Activated T-cell treated with anti-CD3 and anti-CD28 coated beads for 48 hours (primary cell): ENCODE results near the gene SUGCT.
"Not testable (repeated sequence)": the region's sequence is repeated elsewhere in the genome, so short reads cannot be mapped to it uniquely, and the experiment has no call there.

ENCODE experiments used
- DNase-seq: peaks from one replicate; pipeline ENCODE4 v3.0.0-alpha.2; 2020; ENCODE audit warnings: low read depth

The SUGCT gene

GRCh38 chr7:40139891-40140290 lies 5.1 kb downstream of the SUGCT start:
- not testable (repeated sequence) for DNase-seq

- DNase-seq = not testable (repeated sequence)
Measured at GRCh38 chr7:40141916-40142315, 7.1 kb downstream of the SUGCT start.

- not testable (repeated sequence) for DNase-seq
Measured at GRCh38 chr7:40145596-40146130, 10.9 kb downstream of the SUGCT start.

GRCh38 chr7:40147371-40148246 lies 12.8 kb downstream of the SUGCT start:
- DNase-seq = no peak

GRCh38 chr7:40148247-40148580 lies 13.4 kb downstream of the SUGCT start:
- DNase-seq = not testable (repeated sequence)

GRCh38 chr7:40148671-40149070 lies 13.9 kb downstream of the SUGCT start:
- no peak for DNase-seq

DNA sequence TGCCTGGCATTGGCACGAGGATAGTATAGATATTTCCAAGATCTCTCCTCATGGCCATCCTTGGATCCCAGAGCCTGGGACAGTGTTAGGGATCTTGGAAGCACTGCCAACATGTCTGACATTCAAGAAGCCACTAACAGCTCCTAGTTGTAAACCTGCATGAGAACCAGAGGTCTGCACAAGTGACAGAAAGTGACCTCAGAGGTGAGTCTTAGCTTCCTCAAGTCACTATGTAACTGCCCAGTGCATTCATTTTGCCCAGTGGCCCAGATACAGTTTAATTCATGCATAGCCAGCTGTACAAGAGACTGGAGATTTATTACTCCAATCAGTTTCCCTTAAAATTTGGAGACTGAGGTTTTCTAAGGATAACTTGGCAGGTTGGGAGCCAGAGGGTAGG lies 16.7 kb downstream of the SUGCT start:
- no peak for DNase-seq

- no peak for DNase-seq
Measured at GRCh38 chr7:40156988-40157387, 22.2 kb downstream of the SUGCT start.

- DNase-seq = no peak
Measured at GRCh38 chr7:40162516-40162915, 27.7 kb downstream of the SUGCT start.

GRCh38 chr7:40165216-40165615 lies 30.4 kb downstream of the SUGCT start:
- DNase-seq = no peak

DNA sequence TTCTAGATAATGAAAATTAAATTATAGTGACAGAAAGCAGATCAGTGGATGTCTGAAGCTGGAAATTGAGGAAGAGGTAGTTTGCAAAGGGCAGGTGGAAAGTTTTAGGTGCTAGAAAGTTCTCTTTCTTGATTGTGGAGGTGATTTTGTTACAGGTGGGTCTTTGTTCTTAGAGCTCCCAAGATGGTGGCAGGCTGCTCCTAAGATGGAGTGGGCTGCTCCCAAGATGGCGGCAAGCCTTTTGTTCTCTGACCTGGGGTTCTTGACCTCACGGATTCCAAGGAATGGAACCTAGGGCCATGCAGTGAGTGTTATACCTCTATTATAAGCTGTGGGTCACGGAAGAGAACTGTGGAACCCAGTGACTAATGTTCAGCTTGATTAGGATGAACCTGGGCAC lies 32.5 kb downstream of the SUGCT start:
- DNase-seq = no peak

- not testable (repeated sequence) for DNase-seq
Measured at GRCh38 chr7:40168266-40168665, 33.5 kb downstream of the SUGCT start.

DNA sequence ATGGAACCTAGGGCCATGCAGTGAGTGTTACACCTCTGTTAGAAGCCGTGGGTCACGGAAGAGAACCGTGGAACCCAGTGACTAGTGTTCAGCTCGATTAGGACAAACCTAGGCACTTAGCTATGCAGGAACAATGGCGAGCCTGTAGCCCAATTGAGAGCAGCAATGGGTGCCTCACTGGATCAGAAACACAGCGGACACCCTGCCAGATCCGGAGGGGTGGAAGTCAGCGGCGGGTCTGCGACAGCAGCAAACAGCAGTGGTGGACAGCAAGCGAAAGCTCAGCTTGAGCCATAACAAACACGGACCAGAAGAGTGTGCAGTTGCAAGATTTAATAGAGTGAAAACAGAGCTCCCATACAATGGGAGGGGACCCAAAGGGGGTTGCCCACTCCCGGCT lies 38.3 kb downstream of the SUGCT start:
- DNase-seq = not testable (repeated sequence)

GRCh38 chr7:40175256-40175655 lies 40.5 kb downstream of the SUGCT start:
- DNase-seq = not testable (repeated sequence)

DNA sequence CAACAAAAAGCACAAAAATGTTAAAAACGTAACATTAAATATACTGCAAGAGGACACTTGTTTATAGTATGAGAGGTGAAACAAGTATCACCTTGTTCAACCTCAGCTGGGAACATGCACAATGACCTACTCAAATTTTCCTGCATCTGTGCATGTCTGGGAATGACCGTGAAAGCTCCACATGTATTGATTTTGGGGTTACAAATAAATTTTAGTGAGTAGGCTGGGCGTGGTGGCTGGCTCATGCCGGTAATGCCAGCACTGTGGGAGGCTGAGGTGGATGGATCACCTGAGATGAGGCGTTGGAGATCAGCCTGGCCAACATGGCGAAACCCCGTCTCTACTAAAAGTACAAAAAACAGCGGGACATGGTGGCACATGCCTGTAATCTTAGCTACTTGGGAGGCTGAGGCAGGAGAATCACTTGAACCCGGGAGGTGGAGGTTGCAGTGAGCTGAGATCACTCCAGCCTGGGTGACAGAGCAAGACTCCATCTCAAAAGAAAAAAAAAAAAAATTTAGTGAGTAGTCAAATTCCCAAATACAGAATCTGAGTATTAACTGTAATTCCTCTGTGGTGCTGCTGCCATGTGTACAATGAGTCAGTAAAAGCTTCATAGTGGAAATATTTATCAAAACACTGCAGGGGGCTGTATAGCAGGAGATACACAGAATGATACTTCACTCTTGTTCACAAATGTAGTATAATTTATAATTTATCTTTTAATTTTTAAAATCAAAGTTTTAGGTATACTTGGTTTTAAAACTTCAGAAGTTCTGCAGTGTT lies 41.1 kb downstream of the SUGCT start:
- no peak for DNase-seq

DNA sequence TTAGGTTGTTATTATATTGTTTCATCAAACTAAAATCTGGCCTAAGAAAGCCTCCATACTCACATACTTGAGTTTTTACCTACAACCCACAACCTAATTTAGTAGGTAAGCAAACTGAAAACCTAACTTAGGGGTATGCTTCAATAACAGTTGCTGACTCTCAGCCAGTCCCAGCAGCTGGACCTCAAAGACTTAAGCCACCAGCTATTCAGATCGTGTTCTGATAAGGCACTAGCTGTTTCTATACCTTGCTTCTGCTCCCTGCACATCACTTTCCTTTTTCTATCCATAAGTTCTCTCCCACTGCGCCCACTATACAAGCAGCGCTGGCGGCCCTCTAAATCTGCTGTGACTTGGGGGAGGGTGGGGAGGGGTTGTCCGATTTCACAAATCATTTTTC lies 42.3 kb downstream of the SUGCT start:
- DNase-seq = no peak

DNA sequence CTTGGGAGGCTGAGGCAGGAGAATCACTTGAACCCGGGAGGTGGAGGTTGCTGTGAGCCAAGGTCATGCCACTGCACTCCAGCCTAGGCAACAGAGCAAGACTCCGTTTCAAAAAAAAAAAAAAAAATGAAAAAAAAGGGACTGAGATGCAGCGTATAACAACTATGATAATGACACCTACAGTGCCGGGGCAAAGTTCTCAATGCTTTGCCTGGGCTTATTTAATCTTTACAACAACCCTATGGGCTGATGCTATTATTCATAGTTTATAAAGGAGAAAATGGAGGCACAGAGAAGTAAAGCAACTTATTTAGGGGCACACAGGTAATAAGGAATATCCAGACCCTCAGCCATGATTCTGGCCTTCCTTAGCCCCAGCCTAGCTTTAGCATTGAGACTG lies 47.6 kb downstream of the SUGCT start:
- no peak for DNase-seq

DNA sequence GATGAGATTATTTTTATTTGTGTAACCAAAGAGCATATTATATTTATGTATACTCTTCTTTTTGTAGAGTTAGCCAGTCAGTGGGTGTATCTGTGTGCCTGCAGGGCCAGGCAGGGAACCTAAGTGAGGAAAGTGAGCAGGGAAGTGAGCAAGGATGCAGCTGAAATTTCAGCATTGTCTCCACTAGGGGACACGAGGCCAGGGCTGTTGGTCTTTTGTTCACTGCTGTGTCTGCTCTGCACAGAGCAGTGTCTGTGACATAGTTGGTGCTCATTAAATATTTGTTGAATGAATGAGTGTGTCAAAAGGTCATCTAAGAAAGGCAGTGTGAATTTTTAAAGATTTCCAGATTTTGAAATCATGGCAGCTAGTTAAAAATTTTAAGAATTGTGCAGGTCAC lies 51.8 kb downstream of the SUGCT start:
- DNase-seq = no peak

GRCh38 chr7:40192036-40192435 lies 57.2 kb downstream of the SUGCT start:
- DNase-seq = no peak

- DNase-seq = no peak
Measured at GRCh38 chr7:40194745-40195144, 59.9 kb downstream of the SUGCT start.

DNA sequence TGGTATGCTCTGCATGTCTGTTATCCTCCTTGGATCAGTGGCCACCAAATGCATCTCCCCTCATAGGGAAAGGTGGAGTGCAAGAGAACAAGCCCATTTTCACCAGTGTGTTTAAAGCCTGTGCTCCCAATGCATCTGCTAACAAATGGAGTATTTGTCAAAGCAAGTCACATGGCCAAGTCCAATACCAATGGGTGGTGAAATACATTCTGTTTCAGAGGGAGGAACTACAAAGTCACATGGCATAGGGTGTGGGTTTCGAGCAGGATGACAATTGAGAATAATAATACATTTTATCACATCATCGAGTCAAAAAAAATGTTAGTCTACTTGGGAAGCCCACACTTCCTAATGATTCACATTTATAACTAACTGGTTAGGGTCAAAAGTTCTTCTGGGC lies 62.7 kb downstream of the SUGCT start:
- DNase-seq = no peak

GRCh38 chr7:40199076-40199802 lies 64.4 kb downstream of the SUGCT start:
- no peak for DNase-seq
